ENCODE data around the gene TMTC2. TPM values are rescaled to one million over a fixed set of nuclear protein-coding genes. Genes with fewer than 3 reads are reported as not detected.

Gene TMTC2
- total RNA-seq, 1 donor from 2014 or later, result 25.5 TPM

- Histone ChIP-seq H4K20me1 (ENCODE audit: low read depth) (no peaks in the 10 kb centered on the region), H3K79me2 (ENCODE audit: low read depth) (no peaks in the 10 kb centered on the region), H3K27me3 (no peaks in the 10 kb centered on the region), H3K9ac (no peak overlapping the region), H3F3A (ENCODE audit: low read depth) (no peaks in the 10 kb centered on the region), H3K4me3 (no peak overlapping the region), H2AFZ (replicated peaks) (no peak overlapping the region), H3K4me1 (peaks cover 7% of the 10 kb centered on the region), H3K4me2 (no peak overlapping the region), H3K36me3 (no peaks in the 10 kb centered on the region), H3K9me3 (ENCODE audit: low read depth) (no peaks in the 10 kb centered on the region), H3K27ac (no peak overlapping the region)
- H3K4me3 Mint-ChIP-seq, result no peak overlapping the region
- H3K9me3 Mint-ChIP-seq, result peaks cover 9% of the 10 kb centered on the region
- H3K27ac Mint-ChIP-seq, result no peak overlapping the region
- DNase-seq (ENCODE audit: low spot score), result no peak
- H3K36me3 Mint-ChIP-seq, result no peaks in the 10 kb centered on the region
- peaks cover 21% of the 10 kb centered on the region for H3K4me1 Mint-ChIP-seq
- TF ChIP-seq EZH2phosphoT487 (IDR thresholded peaks at IDR 0.05) (no peak), EZH2 (IDR thresholded peaks at IDR 0.05) (no peak), CTCF (IDR thresholded peaks at IDR 0.05) (no peak)
- no peaks in the 10 kb centered on the region for H3K27me3 Mint-ChIP-seq (ENCODE audit: insufficient read depth, low read depth)
Measured at GRCh38 chr12:82660541-82661325, 26.0 kb upstream of the TMTC2 start.

GRCh38 chr12:82663893-82664292 is 22.8 kb upstream of the TMTC2 start:
- H3K4me1 Mint-ChIP-seq, result peaks cover 26% of the 10 kb centered on the region
- H3K9me3 Mint-ChIP-seq, result peaks cover 3% of the 10 kb centered on the region
- Histone ChIP-seq H3K4me3 (no peak overlapping the region), H3K36me3 (no peaks in the 10 kb centered on the region), H3K9me3 (ENCODE audit: low read depth) (no peaks in the 10 kb centered on the region), H3K4me1 (peaks cover 7% of the 10 kb centered on the region), H3K27me3 (no peaks in the 10 kb centered on the region), H3K9ac (no peak overlapping the region), H3K79me2 (ENCODE audit: low read depth) (no peaks in the 10 kb centered on the region), H3K27ac (no peak overlapping the region), H2AFZ (replicated peaks) (peak overlapping the region; percentile 39), H3K4me2 (no peak overlapping the region), H4K20me1 (ENCODE audit: low read depth) (no peaks in the 10 kb centered on the region), H3F3A (ENCODE audit: low read depth) (no peaks in the 10 kb centered on the region)
- no peaks in the 10 kb centered on the region for H3K27me3 Mint-ChIP-seq (ENCODE audit: insufficient read depth, low read depth)
- peak overlapping the region; percentile 40 for H3K27ac Mint-ChIP-seq
- H3K4me3 Mint-ChIP-seq, result no peak overlapping the region
- no peaks in the 10 kb centered on the region for H3K36me3 Mint-ChIP-seq
- TF ChIP-seq EZH2 (IDR thresholded peaks at IDR 0.05), result no peak
- no peak for TF ChIP-seq CTCF (IDR thresholded peaks at IDR 0.05)
- TF ChIP-seq EZH2phosphoT487 (IDR thresholded peaks at IDR 0.05), result no peak
- DNase-seq (ENCODE audit: low spot score), result no peak

GRCh38 chr12:82665142-82665923 is 21.4 kb upstream of the TMTC2 start:
- no peak overlapping the region for H3K4me3 ChIP-seq
- H3K27ac Mint-ChIP-seq, result no peak overlapping the region
- H3K9me3 ChIP-seq (ENCODE audit: low read depth), result no peaks in the 10 kb centered on the region
- H3K4me2 ChIP-seq, result no peak overlapping the region
- H3K4me3 Mint-ChIP-seq, result no peak overlapping the region
- H3K9me3 Mint-ChIP-seq, result no peaks in the 10 kb centered on the region
- no peak overlapping the region for H3K9ac ChIP-seq
- peaks cover 7% of the 10 kb centered on the region for H3K4me1 ChIP-seq
- H2AFZ ChIP-seq (replicated peaks), result no peak overlapping the region
- no peaks in the 10 kb centered on the region for H4K20me1 ChIP-seq (ENCODE audit: low read depth)
- no peaks in the 10 kb centered on the region for H3K27me3 ChIP-seq
- H3K4me1 Mint-ChIP-seq, result peaks cover 29% of the 10 kb centered on the region
- H3K79me2 ChIP-seq (ENCODE audit: low read depth), result no peaks in the 10 kb centered on the region
- no peaks in the 10 kb centered on the region for H3K36me3 Mint-ChIP-seq
- peak; percentile 15 for DNase-seq (ENCODE audit: low spot score)
- no peaks in the 10 kb centered on the region for H3K36me3 ChIP-seq
- no peak overlapping the region for H3K27ac ChIP-seq
- H3F3A ChIP-seq (ENCODE audit: low read depth), result no peaks in the 10 kb centered on the region
- no peaks in the 10 kb centered on the region for H3K27me3 Mint-ChIP-seq (ENCODE audit: insufficient read depth, low read depth)
- TF ChIP-seq CTCF (IDR thresholded peaks at IDR 0.05), result no peak
- TF ChIP-seq EZH2phosphoT487 (IDR thresholded peaks at IDR 0.05), result no peak
- TF ChIP-seq EZH2 (IDR thresholded peaks at IDR 0.05), result no peak
